Activated CD4-positive, alpha-beta T cell treated with anti-CD3 and anti-CD28 coated beads, Interleukin-2, amount 50 U/mL, for 4 hours (primary cell): ENCODE measurements around the gene ANXA1.
"Not testable (repeated sequence)": the region's sequence is repeated elsewhere in the genome, so short reads cannot be mapped to it uniquely, and the experiment has no call there.

Experiments used
- DNase-seq, 2 experiments: peaks; one replicate each; pipeline ENCODE4 v3.0.0-alpha.2; 2020

The ANXA1 gene

DNA sequence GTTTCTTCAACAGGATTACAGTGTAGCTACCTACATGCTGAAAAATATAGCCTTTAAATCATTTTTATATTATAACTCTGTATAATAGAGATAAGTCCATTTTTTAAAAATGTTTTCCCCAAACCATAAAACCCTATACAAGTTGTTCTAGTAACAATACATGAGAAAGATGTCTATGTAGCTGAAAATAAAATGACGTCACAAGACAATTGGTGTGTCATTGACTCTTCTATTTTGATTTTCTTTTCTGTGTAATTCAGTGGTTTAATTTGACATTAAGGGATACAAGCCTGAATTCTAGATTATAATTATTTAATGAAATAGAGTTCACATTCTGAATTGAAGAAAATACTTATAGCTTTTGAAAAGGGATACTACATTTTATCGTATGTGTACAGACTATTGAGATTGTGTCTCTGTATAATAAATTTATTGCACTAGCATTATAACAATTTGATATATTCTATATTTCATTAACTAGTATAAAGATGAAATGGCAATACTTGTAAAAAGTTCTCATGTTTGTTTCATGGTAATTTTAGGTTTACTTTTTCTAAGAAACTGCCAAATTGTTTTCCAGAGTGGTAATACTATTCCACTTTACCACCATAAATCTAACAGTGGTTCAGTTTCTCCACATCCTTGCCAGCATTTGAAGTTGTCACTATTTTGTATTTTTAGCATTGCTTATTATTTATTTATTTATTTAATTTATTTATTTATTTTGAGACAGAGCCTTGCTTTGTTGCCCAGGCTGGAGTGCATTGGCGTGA lies 18.7 kb downstream of the ANXA1 start:
- DNase-seq: no peak

DNA sequence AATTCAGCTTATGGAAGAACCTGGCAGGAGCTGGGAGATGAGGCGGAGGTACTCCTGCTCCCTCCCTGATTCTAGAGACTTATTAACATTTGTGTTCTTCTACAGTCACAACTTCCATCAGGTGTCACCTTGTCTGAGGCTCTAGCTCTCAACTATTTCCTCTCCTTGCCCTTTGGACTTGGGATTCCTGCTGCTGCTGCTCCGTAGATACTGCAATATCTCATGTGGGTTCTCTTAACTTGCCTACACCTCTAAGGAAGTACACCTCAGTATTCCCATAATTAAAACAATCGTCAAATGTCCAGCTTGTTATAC lies 21.2 kb downstream of the ANXA1 start:
- no peak for DNase-seq

DNA sequence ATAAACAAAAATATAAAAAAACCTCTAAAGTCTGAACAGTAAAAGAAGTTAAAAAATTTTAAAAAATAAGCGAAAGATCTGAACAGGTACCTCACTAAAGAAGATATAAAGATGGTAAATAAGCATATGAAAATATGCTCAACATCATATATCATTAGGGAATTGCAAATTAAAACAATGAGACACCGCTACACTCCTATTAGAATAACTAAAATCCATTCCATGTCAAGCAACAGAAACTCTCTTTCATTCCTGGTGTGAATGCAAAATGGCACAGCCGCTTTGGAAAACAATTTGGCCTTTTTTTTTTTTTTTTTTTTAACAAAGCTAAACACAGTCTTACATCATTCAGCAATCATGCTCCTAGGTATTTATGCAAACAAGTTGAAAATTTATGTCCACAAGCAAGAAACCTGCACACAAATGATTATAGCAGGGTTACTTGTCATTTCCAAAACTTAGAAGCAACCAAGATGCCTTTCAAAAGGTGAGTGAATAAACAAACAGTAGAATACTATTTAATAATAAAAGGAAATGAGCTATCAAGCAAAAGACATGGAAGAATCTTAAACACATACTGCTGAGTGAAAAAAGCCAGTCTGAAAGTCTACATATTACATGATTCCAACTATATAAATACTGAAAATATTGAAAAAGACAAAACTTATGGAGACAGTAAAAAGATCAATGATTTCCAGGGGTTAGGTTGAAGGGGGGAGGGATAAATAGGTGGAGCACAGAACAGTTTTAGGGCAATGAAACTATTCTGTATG lies 22.1 kb downstream of the ANXA1 start:
- DNase-seq: no peak

DNA sequence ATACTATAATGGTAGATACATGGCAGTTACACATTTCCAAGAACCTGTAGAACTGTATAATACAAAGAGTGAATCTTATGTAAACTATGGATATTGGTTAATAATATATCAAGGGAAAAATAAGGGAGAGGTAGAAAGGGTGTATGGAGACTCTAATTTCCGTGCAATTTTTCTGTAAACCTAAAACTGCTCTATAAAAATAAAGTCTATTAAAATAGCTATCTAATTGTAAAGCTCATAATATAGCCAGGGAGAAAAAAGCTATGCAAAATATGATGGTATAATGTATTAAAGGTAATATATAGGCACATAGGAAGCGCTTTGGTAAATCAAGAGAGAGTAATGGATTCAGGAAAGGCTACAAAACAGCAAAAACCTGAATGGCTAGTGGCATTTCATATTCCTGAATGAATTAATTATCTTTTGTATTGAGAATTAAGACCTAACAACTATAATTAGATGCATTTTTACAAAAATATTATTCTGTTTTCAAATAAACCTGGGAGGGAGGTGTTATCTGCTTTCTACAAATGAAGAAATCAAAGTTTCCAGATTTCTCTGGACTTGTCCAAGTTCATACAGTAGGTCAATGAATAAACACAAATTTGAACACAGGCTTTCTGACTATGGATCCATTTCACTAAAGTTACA lies 22.8 kb downstream of the ANXA1 start:
- no peak for DNase-seq

DNA sequence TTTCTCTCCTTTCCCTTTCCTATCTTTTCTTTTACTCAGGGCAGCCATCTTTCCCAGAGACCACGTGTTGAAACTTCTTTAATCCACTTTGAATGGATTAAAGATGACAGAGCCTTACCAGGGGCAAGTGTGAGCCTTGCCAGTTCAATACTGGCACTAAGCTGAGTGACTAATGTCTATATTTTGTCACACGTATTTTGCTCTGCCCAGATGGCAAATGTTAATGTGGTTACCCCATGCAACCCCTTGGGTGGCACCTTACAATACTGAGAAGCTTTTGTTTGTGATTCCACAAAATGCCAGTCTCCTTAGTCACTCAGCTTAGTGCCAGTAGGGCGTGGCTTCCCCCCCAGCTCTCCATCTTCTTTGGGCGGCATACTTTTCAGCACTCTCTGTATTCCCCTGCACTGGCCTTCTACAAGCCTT lies 24.8 kb downstream of the ANXA1 start:
- DNase-seq: no peak

DNA sequence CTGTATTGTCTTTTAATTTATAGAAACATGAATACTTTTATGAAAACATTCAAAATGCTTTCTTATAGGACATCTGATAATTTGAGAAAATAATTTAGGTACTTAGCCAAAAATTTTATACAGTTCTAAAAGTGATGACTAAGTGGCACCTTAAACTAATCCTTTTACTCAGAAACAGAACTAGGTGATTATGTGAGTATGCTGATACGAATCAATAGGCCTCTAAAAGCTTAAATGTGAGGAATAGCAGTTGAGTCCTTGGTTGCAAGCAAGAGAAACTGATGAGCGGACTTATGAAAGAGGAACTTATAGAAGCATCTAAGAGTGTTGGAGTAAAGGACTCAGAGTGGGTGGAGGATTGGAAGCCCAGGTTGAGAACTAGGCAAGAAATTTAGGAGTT lies 26.4 kb downstream of the ANXA1 start:
- DNase-seq: no peak

DNA sequence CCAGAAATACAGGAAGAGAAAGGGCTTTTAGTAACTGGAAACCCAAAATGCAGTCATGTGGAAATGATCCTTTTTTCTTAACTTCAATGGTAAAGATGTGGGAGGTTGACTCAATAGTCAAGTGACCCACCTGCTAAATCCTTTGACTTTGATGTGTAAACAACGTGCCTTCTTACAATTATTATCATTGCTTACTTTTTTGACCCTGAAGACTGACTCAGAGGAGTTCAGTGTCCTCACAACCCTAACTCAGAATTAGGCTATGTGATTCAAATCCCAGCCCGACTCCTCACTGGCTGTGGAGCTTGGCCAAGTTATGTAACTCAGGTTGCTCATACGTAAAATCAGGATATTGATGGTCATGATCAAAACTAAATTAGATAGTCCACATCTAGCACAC lies 27.9 kb downstream of the ANXA1 start:
- DNase-seq: no peak

DNA sequence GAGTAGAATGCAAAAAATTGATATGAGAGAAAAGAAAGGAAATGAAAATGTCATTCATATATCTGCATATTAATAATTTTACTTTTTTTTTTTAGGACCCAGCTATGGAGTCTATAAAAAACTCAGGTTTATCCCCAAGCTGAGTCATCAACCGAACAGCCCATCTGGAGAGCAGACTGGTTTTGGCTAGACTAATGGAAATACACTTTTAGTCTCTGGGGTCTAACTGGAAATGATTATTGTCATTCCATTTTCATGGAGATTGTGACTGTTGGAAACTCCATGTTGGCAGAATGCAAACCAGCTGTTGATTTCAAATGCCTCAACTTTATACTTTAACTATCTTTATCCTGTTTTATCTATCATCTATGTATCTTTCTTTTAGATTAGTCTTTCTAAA lies 28.7 kb downstream of the ANXA1 start:
- no peak for DNase-seq

DNA sequence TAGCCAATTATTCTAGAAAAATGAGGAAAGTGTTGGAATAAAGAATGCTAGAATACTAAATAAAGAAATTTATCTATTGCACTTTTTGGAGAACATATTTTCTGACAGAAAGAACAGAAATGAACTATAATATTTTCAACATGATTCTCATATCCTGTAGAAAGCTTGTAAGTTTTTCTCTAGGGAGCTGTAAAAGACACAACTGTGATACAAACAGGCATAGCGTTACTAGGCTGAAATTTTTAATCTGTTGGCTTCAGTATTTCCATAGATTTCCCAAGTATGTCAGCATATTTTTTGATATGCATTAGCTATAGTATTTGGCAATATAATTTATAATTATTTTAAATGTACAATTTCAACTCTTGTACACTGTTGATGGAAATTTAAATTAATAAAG lies 31.3 kb downstream of the ANXA1 start:
- no peak for DNase-seq

DNA sequence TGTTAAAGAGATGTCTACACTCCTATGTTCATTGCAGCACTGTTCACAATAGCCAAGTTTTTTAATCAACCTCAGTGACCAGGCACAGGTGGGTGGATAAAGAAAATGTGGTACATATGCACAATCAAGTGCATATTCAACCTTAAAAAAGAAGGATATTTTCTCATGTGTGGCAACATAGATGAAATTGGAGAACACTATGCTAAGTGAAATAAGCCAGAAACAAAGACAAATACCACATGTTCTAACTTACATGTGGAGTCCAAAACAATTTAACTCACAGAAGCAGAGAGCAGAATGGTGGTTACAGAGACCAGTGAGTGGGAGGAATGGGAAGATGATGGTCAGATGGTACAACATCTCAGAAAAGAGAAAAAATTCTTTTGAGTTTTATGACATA lies 31.8 kb downstream of the ANXA1 start:
- no peak for DNase-seq

DNA sequence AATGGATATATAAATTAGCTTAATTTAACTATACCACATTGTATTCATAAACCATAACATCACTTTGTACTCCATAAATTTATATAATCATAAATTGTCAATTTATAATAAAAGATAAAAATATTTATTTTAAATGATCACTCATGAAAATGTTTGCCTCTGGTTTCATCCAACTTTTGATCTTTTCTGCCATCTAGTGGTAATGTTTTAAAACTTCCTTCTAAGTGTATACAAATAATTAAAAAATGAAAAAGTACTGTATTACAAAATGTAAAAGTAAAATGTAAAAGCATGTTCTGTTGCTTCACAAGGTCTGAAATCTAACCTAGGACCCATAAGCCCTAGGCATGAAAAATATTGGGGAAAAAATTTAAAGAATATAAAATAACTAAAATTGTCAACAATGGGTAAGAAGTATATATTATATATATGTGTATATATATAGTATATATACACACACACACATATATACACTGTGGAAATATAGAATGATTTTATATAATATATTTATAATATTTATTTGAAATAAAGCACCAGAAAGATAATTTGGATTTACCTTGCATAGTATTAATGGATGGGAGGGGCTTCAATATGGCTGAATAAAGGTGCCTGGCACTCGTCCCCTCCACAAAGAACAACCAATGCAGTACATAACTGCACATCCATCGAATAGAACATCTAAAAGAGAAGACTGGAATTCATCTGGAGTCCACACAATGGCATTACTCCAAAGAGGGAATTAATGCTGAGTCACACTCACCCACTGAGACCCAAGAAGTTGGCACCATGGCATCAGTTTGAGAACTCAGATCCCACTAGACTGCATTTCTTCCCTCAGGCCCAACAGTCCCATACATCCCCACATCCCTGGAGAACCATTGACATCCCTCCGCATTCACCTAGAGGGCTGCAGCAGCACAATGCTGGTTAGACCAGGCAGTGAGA lies 32.5 kb downstream of the ANXA1 start:
- no peak for DNase-seq

DNA sequence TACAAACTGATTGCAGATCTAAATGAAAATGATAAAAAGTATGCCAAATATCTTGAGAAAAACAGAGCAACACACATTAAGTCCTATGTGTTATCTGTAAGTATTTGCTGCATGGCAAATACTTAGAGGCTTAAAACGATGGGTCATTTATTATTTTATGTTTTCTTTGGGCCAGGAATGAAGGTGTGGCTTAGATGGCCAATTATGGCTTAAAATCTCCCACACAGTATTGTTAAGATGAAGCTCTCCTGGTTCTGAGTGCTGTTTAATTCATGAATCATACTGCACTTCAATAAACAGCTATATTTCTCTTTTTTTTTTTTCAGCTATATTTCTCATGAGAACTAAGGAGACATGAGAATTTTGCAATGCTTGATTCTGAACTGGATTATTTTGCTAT lies 39.4 kb downstream of the ANXA1 start:
- not testable (repeated sequence) for DNase-seq

DNA sequence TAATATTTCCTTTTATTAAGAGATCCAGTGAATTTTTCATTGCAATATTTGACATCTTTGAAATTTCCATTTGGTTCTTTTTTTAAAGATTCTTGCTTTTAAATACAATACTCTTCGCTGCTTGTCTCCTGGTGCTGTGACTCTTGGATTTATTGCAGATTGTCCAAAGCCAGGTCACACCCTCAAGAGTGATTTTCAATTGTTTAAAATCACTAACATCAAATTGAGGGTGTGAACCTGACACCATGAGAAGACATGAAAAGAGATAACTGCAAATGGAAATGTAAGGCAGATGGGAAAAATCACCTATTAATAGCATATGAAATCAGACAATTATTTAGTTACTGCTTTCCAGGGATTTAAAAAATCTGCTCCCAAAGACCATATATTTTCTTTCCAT lies 42.6 kb downstream of the ANXA1 start:
- no peak for DNase-seq

DNA sequence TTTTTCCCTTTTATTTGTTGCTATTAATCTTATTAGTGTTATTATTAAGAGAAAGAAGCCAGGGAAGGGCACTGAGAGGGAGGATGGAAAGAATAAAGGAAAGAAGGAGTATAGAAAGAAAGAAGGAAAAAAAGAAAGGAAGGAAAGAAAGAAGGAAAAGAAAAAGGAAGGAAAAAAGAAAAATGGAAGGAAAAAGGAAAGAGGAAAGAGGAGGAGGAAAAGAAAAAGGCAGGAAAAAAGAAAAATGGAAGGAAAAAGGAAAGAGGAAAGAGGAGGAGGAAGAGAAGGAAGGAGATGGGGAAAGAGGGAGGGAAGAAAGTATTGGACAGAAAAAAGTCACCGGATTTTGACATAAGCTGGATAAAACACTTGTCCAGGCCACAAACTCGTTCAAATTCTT lies 47.8 kb downstream of the ANXA1 start:
- DNase-seq: no peak

DNA sequence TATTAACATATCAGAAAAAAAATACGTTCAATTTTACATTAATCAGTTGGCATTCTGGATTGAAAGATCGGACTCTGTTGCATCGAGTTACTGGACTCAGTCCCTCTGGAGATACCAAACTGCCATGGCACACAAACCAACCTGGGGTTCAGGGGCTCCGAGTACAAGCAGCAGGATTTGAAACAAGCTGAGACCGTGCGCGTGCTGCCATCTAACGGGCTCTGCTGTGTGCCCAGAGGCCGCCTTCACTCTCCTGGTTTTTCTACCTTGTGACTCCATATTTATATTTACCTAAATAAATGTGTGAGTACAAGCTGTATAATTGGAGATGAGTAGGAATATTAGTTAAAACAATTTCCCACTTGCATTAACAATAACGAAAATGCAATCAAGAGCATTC lies 48.2 kb downstream of the ANXA1 start:
- no peak for DNase-seq

DNA sequence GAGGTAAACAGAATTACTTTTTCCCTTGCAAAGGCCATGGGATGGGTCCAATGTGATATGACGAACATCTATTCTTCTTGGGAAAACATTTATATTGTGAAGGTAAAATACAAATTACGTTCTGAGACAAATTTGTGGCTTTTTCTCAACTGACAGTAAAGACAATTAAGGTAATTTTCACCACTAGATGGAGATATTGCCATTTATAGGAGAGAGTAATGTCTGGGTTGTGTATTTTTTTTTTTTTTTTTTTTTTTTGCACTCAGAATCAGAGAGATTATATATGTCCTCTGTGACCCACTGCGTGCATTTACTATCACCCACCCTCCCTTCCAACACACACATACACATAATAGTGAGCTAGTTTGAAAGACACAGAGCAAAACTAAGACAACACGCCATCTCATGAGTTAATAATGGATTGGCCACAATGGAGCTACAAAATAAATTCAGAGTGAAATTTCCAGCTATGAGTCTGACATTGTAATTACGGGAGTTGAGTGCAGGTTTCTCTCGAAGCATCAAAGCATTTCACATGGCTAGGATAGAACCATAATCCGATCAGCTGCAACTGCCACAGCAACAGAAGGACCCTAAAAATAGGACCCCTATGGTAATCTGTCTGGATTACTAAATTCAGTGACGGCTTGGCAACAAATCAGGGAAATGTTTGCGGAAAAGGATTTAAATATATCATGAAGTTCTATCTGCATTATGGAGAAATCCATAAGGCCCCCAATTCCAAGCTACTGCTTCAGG lies 49.2 kb downstream of the ANXA1 start:
- DNase-seq: no peak

DNA sequence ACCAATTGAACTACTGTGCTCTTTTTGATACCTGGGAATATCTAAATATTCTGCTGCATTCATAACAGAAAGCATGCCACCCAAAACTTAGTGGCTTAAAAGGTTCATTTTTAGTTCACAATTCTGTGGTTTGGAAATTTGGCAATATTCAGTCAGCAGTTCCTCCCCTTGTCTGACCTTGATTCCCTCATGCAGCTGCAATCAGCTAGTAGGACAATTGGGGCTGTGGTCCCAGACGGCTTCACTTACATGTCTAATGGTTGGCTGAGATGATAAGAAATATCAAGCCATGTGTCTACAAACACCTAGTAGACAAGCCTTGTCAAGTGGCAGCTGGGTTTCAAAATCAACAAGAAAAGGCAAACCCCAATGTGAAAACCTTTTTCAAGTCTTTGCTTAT lies 51.3 kb downstream of the ANXA1 start:
- DNase-seq: no peak

DNA sequence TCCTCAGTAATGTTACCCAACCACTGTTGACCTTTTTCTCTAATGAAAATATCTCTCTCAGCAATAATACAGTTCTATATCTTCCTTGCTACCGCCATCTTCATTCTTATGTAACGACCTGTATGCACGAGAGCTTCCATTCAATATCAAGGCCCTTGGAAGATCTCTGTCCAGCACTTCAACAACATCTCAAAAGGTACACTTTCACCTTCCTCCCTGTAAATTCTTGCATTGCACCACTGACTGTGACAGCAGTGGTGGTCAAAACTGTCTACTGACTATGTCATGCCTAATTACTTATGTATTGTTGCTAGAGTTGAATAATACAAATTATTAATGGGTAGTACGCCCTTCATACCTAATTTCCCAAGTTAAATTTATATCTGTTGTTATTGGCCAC lies 53.3 kb downstream of the ANXA1 start:
- DNase-seq: no peak

DNA sequence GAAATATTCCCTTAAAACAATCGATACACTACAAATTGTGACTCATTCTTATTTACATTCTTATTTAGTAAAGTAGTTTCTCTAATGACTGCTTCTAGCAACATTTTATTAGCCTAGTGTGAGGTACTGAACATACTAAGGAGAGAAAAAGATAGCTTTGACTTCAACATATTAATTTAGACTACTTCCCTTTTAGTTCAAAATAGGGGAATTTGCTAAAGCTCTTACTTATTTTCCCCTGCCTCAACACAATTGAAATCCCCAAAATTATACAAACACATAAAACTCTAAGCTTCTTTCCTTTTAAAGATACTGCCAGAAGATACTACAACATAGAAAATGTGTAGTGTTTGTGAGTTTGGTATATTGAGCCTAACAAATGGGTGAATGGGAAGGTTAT lies 55.2 kb downstream of the ANXA1 start:
- DNase-seq: no peak

DNA sequence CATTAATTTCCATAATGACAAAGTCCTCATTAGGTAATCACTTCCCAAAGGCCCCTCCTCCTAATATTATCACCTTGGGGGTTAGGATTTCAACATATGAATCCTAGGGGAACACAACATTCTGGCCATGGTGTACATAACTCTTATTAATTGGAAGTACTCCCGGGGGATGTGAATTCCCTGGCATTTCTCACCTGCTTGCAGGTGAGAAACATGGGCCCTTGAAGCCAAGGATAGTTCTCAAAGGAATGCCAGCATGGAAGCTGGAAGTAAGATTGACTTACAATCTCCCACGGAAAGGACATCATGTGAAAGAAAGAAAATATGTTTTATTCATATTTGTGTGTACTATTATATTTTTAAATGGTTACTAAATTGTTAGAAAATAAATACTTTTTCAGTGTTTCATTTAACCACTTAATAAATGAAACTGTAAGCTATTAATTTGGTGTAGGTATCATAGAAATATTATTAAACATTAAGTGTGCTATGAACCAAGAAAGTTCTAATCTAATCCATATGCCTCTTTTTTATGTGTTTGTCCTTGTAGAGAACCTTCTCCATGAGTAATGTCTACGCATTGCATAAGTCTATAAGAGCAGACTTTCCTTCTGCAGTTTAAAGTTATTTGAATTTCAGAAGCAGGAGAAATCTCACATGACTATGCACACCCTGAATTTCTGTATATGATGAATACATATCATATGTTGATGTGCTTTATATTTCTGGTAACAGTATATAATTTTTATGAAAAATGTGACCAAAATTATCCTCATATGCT lies 59.4 kb downstream of the ANXA1 start:
- no peak for DNase-seq

DNA sequence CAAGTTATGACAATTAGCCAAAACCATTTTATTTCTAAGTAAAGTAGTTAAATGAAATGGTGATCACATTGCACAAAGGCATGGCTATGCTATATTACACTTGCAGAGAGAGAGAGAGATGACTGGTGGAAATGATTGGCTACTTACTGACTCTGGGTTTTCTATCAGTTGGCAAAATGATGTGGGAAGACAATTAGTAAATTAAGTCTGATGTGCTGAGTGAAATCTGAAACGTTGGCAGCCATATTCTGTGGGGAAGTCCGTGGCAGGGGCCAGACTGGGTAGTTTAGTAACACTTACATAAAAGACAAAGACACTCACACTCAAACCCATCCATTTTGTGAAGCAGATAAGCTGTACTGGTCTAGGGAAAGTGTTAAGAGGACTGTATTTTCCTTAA lies 61.6 kb downstream of the ANXA1 start:
- no peak for DNase-seq

DNA sequence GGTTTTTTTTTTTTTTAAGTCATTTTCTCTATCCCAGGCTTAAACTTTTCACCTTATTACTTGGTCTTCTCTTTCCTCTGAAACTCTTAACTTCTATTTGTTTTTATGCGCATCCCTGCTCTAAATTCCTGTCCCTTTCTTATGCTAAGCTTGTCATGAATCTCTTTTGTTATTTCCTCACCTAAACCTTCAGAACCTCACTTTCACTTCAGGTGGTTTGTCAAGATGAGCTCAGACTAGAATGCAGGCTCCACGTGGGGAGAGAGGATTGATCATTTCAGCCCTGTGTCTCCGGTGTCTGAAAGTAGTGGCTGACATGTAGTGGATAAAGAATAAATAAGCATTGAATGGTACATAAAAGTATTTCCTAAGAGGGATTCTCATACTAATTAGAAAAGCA lies 63.6 kb downstream of the ANXA1 start:
- no peak for DNase-seq
